SK-N-SH treated with all-trans-retinoic acid at 6 μM for 48 hours (cell line): ENCODE data around the gene SLC10A3.

Source experiments
- BACH2 ChIP-seq: fragments of 250-450 bp; sonication (Bioruptor Pico); IDR thresholded peaks from 2 replicates; pipeline ENCODE4 v1.9.0; 2021; ENCODE audit warnings: mild to moderate bottlenecking, borderline replicate concordance
- OSR1 ChIP-seq: fragments of 250-450 bp; sonication (Bioruptor Pico); IDR thresholded peaks from 2 replicates; pipeline ENCODE4 v1.8.0; 2022; ENCODE audit warnings: moderate library complexity, mild to moderate bottlenecking, inconsistent platforms
- PPARA ChIP-seq: fragments of 250-450 bp; sonication (Bioruptor Pico); IDR thresholded peaks from 2 replicates; pipeline ENCODE4 v1.5.0; 2020; ENCODE audit warnings: mild to moderate bottlenecking, borderline replicate concordance
- RARB ChIP-seq: fragments of 250-450 bp; sonication (Bioruptor Pico); IDR thresholded peaks from 2 replicates; pipeline ENCODE4 v1.8.0; 2021; ENCODE audit warnings: mild to moderate bottlenecking, moderate library complexity
- ZC3H10 ChIP-seq: fragments of 250-450 bp; sonication (Bioruptor Pico); IDR thresholded peaks from 2 replicates; pipeline ENCODE4 v1.5.1; 2021; ENCODE audit warnings: mild to moderate bottlenecking, moderate library complexity
- ZFP3 ChIP-seq: fragments of 250-450 bp; sonication (Bioruptor Pico); IDR thresholded peaks from 2 replicates; pipeline ENCODE4 v1.5.0; 2020; ENCODE audit warnings: mild to moderate bottlenecking, moderate library complexity
- ZFP30 ChIP-seq: fragments of 450-650 bp; formaldehyde crosslinking; IDR thresholded peaks from 2 replicates; pipeline ENCODE4 v1.5.0; 2022; ENCODE audit warnings: mild to moderate bottlenecking, moderate library complexity
- ZNF8 ChIP-seq: fragments of 450-650 bp; formaldehyde crosslinking; IDR thresholded peaks from 2 replicates; pipeline ENCODE4 v1.5.0; 2020; ENCODE audit warnings: mild to moderate bottlenecking, moderate library complexity
- TF ChIP-seq, protein P1 (sequence below): fragments of 250-450 bp; sonication (Bioruptor Pico); IDR thresholded peaks from 2 replicates; pipeline ENCODE4 v1.5.0; 2020; ENCODE audit warnings: mild to moderate bottlenecking, moderate library complexity
- TF ChIP-seq, protein P2 (sequence below): fragments of 250-450 bp; sonication (Bioruptor Pico); IDR thresholded peaks from 2 replicates; pipeline ENCODE4 v1.8.0; 2020; ENCODE audit warnings: mild to moderate bottlenecking, moderate library complexity, borderline replicate concordance

DNA sequence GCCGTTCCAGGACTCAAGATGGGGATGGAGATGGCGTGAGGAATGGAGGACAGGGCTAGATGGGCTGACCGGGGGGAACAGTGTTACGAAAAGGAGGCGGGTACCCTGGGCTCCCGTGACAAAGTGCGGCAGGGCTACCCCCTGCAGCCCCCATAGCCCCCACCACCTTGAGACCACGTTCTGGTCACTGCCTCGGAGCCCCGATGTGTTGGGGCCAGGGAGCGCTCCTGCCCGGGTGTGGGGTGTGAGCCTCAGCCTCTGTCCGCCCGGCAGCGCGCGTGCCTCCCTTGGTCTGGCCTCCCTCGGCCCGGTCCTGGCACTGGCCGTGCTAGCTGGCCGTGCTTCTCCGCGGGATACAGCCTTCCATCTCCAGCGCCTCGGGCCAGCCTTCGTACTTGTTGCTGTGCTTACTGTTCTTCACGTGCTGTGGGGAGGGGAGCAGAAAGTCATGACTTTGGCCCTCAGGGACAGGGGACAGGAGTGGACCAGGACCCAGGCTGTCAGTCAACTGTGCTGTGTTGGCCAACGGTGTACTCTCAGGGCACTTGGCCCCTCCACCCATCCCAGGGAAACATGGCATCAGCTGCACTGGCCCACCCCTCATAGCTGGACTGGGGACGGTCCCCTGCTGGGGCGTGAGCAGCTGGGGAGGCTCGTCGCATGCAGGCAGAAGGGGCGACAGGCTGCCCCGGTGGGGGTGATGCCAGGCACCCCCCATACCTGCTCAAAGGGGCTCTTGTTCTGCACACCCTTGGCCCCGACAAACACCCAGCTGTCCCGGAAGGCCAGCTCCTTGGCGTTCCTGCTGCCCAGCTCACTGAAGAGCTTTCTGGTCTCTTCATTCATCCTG lies 16.3 kb upstream of the SLC10A3 start:
- TF ChIP-seq ZC3H10 (CRISPR knock-in tag) (no peak), OSR1 (CRISPR knock-in tag) (no peak), ZFP3 (CRISPR knock-in tag) (no peak), RARB (no peak), ZNF8 (no peak), PPARA (CRISPR knock-in tag) (no peak), ZFP30 (CRISPR knock-in tag) (no peak), BACH2 (no peak)
- TF ChIP-seq, protein P1, sequence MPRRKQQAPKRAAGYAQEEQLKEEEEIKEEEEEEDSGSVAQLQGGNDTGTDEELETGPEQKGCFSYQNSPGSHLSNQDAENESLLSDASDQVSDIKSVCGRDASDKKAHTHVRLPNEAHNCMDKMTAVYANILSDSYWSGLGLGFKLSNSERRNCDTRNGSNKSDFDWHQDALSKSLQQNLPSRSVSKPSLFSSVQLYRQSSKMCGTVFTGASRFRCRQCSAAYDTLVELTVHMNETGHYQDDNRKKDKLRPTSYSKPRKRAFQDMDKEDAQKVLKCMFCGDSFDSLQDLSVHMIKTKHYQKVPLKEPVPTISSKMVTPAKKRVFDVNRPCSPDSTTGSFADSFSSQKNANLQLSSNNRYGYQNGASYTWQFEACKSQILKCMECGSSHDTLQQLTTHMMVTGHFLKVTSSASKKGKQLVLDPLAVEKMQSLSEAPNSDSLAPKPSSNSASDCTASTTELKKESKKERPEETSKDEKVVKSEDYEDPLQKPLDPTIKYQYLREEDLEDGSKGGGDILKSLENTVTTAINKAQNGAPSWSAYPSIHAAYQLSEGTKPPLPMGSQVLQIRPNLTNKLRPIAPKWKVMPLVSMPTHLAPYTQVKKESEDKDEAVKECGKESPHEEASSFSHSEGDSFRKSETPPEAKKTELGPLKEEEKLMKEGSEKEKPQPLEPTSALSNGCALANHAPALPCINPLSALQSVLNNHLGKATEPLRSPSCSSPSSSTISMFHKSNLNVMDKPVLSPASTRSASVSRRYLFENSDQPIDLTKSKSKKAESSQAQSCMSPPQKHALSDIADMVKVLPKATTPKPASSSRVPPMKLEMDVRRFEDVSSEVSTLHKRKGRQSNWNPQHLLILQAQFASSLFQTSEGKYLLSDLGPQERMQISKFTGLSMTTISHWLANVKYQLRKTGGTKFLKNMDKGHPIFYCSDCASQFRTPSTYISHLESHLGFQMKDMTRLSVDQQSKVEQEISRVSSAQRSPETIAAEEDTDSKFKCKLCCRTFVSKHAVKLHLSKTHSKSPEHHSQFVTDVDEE (CRISPR knock-in tag) = no peak
- TF ChIP-seq, protein P2, sequence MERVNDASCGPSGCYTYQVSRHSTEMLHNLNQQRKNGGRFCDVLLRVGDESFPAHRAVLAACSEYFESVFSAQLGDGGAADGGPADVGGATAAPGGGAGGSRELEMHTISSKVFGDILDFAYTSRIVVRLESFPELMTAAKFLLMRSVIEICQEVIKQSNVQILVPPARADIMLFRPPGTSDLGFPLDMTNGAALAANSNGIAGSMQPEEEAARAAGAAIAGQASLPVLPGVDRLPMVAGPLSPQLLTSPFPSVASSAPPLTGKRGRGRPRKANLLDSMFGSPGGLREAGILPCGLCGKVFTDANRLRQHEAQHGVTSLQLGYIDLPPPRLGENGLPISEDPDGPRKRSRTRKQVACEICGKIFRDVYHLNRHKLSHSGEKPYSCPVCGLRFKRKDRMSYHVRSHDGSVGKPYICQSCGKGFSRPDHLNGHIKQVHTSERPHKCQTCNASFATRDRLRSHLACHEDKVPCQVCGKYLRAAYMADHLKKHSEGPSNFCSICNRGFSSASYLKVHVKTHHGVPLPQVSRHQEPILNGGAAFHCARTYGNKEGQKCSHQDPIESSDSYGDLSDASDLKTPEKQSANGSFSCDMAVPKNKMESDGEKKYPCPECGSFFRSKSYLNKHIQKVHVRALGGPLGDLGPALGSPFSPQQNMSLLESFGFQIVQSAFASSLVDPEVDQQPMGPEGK (CRISPR knock-in tag) = no peak
